NB4 (cell line): ENCODE data around the gene ISG15.

Experiments
- POLR2A ChIP-seq: IDR thresholded peaks from 2 replicates; pipeline ENCODE4 v1.6.1; 2011; ENCODE audit warnings: mild to moderate bottlenecking; ENCODE audit not compliant: insufficient read length; ENCODE audit errors: extremely low read depth
- TF ChIP-seq, protein P1 (sequence below): IDR thresholded peaks from 2 replicates; pipeline ENCODE4 v1.6.1; 2011; ENCODE audit warnings: low read depth, low read length

DNA sequence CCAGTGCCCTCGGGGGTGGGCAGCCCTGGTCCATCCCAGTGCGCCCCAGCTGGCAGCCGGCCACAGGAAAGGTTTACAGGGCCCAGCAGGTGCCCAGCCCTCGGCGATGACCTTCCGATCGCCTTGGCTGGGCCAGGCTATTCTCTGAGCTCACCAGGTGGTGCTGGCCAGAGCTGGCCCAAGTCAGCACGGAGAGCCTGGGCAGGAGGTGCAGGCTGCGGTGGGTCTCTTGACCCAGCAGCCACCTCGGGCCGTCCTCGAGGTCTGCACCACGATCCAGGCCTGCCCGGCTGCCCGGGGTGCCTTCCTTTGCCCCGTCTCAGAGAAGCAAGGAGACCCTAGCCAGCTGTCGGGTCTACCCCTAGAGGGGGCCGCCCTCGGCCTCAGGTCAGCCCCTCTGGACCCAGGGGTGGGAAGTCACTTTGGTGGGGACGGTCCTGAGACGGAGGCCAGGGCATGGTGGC, 31.8 kb upstream of the ISG15 start:
- TF ChIP-seq POLR2A: no peak
- TF ChIP-seq, protein P1, sequence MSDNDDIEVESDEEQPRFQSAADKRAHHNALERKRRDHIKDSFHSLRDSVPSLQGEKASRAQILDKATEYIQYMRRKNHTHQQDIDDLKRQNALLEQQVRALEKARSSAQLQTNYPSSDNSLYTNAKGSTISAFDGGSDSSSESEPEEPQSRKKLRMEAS: no peak
